Choroid plexus epithelial cell (primary cell): ENCODE results near the gene NDFIP1.
"Not testable (repeated sequence)": the region's sequence is repeated elsewhere in the genome, so short reads cannot be mapped to it uniquely, and the experiment has no call there.

Experiments used
- DNase-seq: peaks from one replicate; pipeline ENCODE4 v3.0.0-alpha.2; 2010; ENCODE audit warnings: low read depth
- H3K4me3 ChIP-seq: 2 replicates; pipeline ENCODE4 v1.5.1; 2011; ENCODE audit warnings: low read depth, mild to moderate bottlenecking, control low read depth, low read length, moderate library complexity
- TF ChIP-seq, protein P1 (sequence below): conservative IDR thresholded peaks from 2 replicates; pipeline ENCODE4 v1.5.1; 2011; ENCODE audit warnings: low read depth, mild to moderate bottlenecking, control low read depth, inconsistent platforms, low read length, moderate library complexity

NDFIP1 gene

DNA sequence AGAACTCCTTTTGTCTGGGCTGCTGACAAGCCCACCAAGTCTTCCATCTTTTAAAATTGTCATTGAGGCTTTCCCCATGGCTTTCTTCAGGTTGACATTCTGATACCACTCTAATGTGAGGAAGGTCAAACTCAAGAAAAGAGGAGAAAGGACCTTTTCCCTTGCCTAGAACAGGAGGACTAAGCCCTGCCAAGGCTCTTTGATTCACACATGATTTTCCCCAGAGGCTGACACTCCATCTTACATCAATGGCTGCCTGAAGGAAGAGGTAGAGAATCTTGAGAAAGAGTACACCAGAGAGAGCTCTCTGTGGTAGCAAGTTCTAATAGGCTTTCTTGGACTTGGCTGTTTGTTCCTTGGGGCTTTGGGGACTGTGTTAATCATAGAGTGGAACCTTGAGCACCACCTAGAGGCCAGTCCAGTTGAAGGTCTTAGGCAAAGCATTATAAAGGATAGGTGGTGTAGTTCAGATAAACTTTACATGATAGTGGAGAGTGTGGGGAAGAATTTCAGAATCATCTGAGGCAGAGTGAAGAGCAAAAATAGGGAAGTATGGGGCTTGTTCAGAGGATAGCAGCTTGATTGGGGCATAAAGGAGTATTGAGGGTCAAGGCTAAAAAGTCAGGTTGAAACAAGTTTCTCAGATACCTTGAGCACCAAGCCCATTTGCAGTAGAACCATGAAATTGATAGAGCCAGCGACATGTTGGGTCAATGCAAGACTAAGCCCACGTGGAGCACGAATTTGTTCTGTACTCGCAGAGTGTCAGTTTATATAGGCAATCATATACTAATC lies 36.7 kb downstream of the NDFIP1 start:
- no peak overlapping the region for H3K4me3 ChIP-seq
- TF ChIP-seq, protein P1, sequence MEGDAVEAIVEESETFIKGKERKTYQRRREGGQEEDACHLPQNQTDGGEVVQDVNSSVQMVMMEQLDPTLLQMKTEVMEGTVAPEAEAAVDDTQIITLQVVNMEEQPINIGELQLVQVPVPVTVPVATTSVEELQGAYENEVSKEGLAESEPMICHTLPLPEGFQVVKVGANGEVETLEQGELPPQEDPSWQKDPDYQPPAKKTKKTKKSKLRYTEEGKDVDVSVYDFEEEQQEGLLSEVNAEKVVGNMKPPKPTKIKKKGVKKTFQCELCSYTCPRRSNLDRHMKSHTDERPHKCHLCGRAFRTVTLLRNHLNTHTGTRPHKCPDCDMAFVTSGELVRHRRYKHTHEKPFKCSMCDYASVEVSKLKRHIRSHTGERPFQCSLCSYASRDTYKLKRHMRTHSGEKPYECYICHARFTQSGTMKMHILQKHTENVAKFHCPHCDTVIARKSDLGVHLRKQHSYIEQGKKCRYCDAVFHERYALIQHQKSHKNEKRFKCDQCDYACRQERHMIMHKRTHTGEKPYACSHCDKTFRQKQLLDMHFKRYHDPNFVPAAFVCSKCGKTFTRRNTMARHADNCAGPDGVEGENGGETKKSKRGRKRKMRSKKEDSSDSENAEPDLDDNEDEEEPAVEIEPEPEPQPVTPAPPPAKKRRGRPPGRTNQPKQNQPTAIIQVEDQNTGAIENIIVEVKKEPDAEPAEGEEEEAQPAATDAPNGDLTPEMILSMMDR, result peak; percentile 84
- DNase-seq, result peak; percentile 87

DNA sequence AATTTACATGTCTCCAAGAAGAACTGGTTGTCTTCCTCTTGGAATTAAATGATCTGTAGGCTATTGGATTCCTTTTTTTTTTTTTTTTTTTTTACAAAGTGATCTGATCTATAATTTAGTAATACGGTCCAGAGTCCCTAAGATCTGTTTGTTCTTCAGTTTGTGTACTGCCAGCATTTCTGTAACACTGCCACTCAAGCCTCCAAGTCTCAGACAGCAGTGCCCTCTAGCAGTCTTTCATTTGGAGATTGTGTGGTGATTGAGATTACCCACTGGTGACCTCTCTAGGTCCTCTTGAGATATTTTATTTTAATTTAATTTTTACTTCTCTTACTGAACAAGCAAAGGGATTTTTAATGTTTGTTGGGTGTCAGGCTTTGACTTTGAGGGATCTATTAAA lies 40.8 kb downstream of the NDFIP1 start:
- no peak for DNase-seq
- H3K4me3 ChIP-seq, result no peak overlapping the region
- TF ChIP-seq, protein P1, result no peak

GRCh38 chr5:142150431-142150830 lies 41.9 kb downstream of the NDFIP1 start:
- DNase-seq, result no peak
- TF ChIP-seq, protein P1, result no peak
- H3K4me3 ChIP-seq, result no peak overlapping the region

GRCh38 chr5:142151436-142152383 lies 43.1 kb downstream of the NDFIP1 start:
- TF ChIP-seq, protein P1, result peak; percentile 86
- DNase-seq, result peak; percentile 93
- no peak overlapping the region for H3K4me3 ChIP-seq

- H3K4me3 ChIP-seq, result no peak overlapping the region
- DNase-seq, result peak; percentile 49
- TF ChIP-seq, protein P1, result no peak
These were observed 43.8 kb downstream of the NDFIP1 start for GRCh38 chr5:142152384-142152732.

DNA sequence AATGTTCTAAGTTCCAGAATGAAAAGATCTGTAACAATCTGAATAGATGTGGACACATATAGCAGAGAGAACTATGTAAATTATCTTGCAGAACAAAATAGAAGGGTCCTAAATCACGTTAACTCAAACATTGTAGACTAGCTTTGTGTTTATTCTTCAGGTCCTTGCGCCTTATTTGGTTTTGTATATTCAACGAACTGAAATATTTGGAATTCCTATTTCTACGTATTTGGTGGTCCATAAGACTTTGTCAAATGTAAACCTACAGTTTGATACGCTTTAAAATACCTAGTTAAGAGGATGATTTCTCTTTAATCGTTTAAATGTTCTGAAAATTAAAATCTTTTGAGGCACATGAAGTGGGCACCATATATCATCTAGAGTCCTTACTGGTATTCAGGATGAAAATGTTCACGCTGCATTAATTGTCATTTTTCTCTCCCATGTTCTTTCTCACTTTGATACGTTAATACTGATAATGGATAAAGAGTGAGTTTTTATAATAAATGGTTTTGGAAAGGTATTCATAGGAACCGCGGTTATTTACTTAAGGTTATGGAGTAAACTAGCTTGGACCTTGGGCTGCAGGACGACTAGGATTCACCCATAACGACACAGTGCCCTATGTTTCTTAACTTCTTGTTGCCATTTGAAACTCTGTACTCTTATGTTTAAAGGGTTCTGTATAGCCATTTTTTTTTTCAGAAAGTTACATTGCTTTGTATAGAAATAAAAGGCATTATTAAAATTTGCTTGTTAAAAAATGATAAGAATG lies 45.3 kb downstream of the NDFIP1 start:
- H3K4me3 ChIP-seq, result no peak overlapping the region
- no peak for DNase-seq
- TF ChIP-seq, protein P1, result no peak

DNA sequence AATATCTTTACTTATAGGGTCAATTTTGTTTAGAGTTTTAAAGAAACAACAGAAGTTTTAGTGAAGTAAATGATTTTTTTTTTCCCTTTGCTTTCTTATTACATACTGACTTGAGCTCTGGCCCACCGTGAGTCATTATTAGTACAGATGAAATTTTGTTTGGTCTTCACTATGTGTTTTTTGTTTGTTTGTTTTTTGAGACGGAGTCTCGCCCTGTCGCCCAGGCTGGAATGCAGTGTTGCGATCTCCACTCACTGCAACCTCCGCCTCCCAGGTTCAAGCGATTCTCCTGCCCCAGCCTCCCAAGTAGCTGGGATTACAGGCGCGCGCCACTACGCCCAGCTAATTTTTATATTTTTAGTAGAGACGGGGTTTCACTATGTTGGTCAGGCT lies 45.9 kb downstream of the NDFIP1 start:
- DNase-seq, H3K4me3 ChIP-seq: not testable (repeated sequence)
